ENCODE results near the gene SBK2.

Gene SBK2

GRCh38 chr19:55486043-55486970 is 50.6 kb downstream of the SBK2 start:
- no peak for DNase-seq (ENCODE audit: low spot score)

GRCh38 chr19:55485439-55486011 is 51.4 kb downstream of the SBK2 start:
- DNase-seq (ENCODE audit: low spot score) = no peak

GRCh38 chr19:55484593-55485438 is 52.1 kb downstream of the SBK2 start, which contains the start of gene NAT14:
TSS of gene NAT14 (plus strand) at chr19:55485188. CDS start at chr19:55485709, 521 bp downstream.
- peak; percentile 91 for DNase-seq (ENCODE audit: low spot score)

GRCh38 chr19:55483706-55484592 is 53.0 kb downstream of the SBK2 start:
- no peak for DNase-seq (ENCODE audit: low spot score)

- DNase-seq (ENCODE audit: low spot score) = no peak
Measured at GRCh38 chr19:55482967-55483705, 53.8 kb downstream of the SBK2 start.

- no peak for DNase-seq (ENCODE audit: low spot score)
Measured at GRCh38 chr19:55482156-55482961, 54.6 kb downstream of the SBK2 start.

- no peak for DNase-seq (ENCODE audit: low spot score)
Measured at GRCh38 chr19:55481794-55482155, 55.2 kb downstream of the SBK2 start.

GRCh38 chr19:55481148-55481793 is 55.7 kb downstream of the SBK2 start:
- DNase-seq (ENCODE audit: low spot score) = no peak

GRCh38 chr19:55479451-55480230 is 57.3 kb downstream of the SBK2 start:
- no peak for DNase-seq (ENCODE audit: low spot score)

- no peak for DNase-seq (ENCODE audit: low spot score)
Measured at GRCh38 chr19:55479045-55479444, 57.9 kb downstream of the SBK2 start.
